Kidney tubule cell (primary cell): Measurements from ENCODE around the gene BNIP2.
"Not testable (repeated sequence)": the region's sequence is repeated elsewhere in the genome, so short reads cannot be mapped to it uniquely, and the experiment has no call there.

Source experiments
- DNase-seq: peaks from one replicate; pipeline ENCODE4 v3.0.0-alpha.2; 2018; ENCODE audit warnings: low spot score

Gene BNIP2

GRCh38 chr15:59688423-59688781 is 718 bp downstream of the BNIP2 start:
- DNase-seq = no peak

DNA sequence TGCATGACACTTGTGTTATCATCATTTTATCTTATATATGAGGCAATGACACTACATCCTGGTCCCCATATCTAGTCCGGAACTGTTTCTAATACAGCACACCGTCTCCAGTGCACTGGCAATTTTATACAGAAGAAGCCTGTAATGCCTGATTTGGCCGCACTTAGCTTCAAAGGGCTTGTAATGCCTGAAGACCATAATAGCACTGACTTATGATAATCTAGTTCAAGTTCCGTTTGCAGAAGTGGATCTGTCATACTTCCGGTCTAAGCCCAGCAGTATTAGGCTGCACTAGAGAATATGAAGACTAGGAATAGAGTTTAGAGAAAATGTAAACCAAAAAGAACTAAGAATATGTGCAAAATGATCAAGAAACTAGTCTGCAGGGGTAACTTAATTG is 1.3 kb downstream of the BNIP2 start:
- peak; percentile 37 for DNase-seq

- DNase-seq = no peak
Measured at GRCh38 chr15:59686389-59686788, 2.7 kb downstream of the BNIP2 start.

GRCh38 chr15:59685737-59686297 is 3.3 kb downstream of the BNIP2 start:
- DNase-seq = peak; percentile 23

DNA sequence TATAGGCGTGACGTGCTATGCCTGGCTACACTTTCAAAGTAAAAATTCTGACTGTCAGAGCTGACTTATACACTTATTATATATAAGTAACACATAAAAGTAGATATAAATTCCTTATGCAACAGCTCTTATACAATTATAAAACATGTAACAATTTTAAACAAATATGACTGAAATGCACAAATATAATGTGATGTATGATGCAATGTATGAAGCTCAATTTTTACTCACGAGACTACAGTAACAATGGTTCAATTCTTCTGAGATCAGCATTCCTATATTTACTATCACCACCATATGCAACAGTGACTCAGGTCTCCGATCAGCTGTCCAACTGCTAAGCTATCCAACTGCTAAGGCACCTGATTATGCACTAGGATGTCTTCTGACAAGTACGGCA is 8.2 kb downstream of the BNIP2 start:
- no peak for DNase-seq

DNA sequence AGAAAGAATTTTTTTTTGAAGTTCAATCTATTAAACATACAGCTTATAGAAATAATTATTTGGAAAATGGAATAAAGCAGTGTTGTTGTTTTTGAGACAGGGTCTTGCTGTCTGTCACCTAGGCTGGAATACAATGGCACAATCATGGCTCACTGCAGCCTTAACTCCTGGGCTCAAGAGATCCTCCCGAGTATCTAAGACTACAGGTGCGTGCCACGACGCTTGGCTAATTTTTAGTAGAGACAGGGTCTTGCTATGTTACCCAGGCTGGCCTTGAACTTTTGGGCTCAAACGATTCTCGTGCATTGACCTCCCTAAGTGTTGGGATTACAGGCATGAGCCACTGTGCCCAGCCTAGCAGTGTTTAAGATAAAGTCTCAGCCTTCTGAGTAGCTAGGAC is 8.8 kb downstream of the BNIP2 start:
- no peak for DNase-seq

DNA sequence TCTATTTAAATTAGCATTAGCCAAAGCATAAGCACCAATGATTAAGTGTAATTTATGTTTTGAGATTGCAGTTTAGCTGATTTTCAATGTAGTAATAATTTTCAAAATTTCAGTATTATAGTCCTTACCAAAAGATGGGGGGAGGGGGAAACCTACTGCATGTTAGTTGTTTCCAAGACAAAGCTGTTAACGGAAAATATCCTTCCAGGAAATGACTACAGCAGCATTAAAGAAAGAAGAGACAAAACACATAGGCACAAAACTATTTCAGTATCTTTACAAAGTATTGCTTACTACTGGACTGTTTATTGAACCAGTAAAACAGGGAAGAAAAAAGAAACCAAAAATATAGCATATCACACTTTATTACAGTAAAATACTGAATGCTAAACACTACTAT is 10.5 kb downstream of the BNIP2 start:
- DNase-seq = no peak

DNA sequence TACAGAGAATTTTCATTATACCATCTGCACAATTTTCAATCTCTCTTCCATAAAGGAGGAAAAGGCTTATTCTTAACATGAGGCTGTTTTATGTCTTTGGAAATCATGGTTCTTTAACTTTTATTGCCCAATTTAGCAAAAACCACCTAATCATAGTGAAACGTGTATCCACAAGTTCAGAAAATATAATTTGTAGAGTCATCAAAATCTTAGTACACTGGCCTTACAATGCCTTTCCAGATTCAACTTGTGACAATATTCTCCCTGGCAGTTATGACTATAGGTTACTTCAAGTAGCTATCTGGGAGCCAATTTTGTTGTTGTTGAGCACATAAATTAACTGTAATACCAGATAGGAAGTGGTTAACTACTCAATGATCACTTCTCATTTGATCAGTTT is 10.9 kb downstream of the BNIP2 start:
- DNase-seq = no peak

GRCh38 chr15:59676565-59676964 is 12.6 kb downstream of the BNIP2 start:
- DNase-seq = no peak

GRCh38 chr15:59674361-59674877 is 14.7 kb downstream of the BNIP2 start:
- DNase-seq = no peak

DNA sequence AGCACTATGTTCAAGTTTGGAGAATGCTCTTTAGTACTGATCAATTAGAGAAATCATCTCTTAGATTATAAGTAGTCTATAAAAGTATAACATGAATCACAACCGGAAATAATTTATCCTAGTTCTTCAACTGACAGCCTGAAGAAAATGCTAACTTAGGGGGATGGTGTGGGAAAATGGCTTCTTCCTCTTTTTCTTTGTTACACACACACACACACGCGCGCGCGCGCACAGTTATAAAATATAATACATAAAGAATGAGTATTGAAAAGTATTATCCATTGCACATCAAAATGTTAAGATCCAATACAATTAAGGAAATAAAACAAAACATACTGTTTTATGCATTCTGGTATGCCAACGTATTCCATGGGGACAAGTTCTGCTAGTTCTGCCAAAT is 20.6 kb downstream of the BNIP2 start:
- DNase-seq = no peak

- no peak for DNase-seq
Measured at GRCh38 chr15:59662260-59662659, 26.9 kb downstream of the BNIP2 start.

- DNase-seq = no peak
Measured at GRCh38 chr15:59659366-59659765, 29.8 kb downstream of the BNIP2 start.

GRCh38 chr15:59657635-59658125 is 31.4 kb downstream of the BNIP2 start:
- DNase-seq = no peak

GRCh38 chr15:59656897-59657634 is 32.1 kb downstream of the BNIP2 start, which contains the start of gene GTF2A2:
TSS of gene GTF2A2 (minus strand) at chr15:59657515. CDS start at chr15:59652277, 5,238 bp downstream.
- DNase-seq = peak; percentile 95

GRCh38 chr15:59654046-59654445 is 35.1 kb downstream of the BNIP2 start:
- no peak for DNase-seq

DNA sequence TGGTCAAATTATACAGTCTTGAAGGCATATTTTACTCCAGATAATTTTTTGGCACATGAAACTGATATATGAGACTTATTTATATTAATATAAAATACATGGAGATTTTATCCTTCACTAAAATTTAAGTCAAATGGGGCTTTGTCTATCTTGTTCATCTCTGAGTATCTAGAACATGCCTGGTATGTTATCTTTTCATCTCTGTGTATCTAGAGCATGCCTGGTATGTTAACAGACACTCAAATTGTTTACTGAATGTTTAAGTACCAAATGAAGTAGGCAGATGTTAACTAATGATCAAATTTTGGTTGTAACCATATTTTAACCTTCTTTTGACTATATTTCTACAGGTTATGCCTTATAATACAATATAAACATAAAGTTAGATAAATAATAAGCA is 39.5 kb downstream of the BNIP2 start:
- DNase-seq = no peak

DNA sequence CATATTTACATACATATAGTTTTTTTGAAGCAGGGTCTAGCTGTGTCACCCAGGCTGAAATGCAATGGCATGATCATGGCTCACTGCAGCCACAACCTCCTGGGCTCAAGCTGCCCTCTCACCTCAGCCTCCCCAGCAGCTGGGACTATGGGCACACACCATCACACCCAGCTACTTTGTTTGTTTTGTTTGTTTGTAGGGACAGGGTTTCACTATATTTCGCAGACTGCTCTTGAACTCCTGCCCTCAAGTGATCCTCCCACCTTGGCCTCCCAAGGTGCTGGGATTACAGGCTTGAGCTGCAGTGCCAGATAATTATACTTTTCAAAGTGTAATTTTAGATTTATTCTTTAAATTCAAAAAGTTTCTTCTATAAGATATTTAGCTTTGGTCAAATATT is 42.0 kb downstream of the BNIP2 start:
- no peak for DNase-seq

GRCh38 chr15:59646277-59646676 is 42.8 kb downstream of the BNIP2 start:
- DNase-seq = no peak

DNA sequence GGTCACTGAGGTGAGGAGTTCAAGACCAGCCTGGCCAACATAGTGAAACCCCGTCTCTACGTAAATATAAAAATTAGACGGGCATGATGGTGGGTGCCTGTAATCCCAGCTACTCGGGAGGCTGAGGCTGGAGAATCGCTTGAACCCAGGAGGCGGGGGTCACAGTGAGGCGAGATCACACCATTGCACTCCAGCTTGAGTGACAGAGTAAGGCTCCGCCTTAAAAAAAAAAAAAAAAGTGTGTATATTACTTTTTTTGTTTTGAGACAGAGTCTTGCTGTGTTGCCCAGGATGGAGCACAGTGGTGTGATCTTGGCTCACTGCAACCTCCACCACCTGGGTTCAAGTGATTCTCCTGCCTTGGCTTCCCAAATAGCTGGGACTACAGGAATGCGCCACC is 43.3 kb downstream of the BNIP2 start:
- not testable (repeated sequence) for DNase-seq

DNA sequence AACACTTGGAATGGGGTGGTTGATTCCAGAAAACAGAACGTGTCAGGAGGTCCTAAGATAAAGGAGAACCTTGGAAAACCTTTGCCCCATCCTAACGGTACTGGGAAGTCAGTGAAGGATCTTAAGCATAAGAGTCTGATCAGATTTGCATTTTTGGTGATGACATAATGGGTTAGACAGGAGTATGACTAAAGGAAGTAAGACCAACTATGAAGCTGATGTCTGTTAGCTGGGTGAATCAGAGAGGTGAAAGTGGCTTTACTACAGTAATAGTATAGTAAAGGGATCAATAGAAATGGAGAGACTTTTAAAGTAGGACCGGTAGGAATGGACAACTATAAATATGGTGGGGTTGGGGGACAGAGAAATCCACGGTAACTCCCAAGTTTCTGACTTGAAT is 44.4 kb downstream of the BNIP2 start:
- peak; percentile 62 for DNase-seq

DNA sequence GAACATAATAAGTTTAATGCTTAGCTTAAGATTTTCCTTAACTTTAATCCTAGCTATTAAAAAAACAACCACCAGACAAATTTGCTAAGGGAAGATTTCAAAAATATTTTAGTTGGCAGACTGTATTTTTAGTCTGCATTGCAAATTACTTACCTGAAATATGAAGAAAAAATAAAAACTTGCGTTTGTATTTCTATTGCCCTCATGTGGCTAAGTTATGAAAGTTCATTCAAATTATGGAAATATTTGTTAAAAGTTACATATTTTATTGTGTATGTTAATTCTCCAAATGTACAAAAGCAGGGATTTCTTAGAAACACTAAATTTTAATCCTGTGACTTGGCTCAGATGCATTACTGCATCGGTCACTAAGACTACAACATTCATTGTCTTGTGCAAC is 46.8 kb downstream of the BNIP2 start:
- no peak for DNase-seq

DNA sequence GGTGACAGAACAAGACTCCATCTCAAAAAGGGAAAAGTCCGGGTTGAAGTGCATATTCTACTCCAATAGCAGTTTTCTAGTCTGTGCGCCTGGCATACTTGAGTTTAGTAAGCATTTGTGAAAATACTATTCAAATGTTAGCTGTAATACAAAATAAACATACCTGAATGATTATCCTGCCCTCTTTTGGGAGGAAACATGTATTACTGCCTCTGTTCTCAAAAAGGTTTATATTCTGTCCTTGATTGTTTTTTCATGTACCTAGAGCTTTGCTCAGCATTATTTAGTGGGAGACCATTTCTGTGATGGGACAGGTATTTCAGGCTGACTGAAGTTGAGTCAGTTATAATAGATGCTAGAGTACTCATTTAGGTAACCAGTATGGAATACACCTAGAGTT is 51.6 kb downstream of the BNIP2 start:
- DNase-seq = not testable (repeated sequence)

DNA sequence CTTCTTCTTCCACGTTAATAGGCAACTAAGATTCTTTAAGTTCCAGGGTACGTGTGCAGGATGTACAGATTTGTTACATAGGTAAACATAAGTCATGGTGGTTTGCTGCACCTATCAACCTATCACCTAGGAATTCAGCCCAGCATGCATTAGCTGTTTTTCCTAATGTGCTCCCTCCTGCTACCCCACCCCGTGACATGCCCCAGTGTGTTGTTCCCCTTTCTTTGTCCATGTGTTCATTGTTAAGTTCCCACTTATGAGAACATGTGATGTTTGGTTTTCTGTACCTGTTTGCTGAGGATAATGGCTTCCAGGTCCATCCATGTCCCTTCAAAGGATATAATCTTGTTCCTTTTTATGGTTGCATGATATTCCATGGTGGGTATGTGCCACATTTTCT is 52.9 kb downstream of the BNIP2 start:
- DNase-seq = no peak
